HG03571 (cell line): ENCODE measurements around the gene GPR27.

Source experiments
- ATAC-seq: cut with Tn5 transposase; IDR thresholded peaks from one replicate; pipeline ENCODE4 v1.9.1; 2021; ENCODE audit not compliant: unreplicated experiment

The GPR27 gene

GRCh38 chr3:71785532-71786216, 32.0 kb downstream of the GPR27 start:
- no peak for ATAC-seq

GRCh38 chr3:71786217-71786549, 32.5 kb downstream of the GPR27 start:
- no peak for ATAC-seq

- no peak for ATAC-seq
These were observed 32.9 kb downstream of the GPR27 start for GRCh38 chr3:71786551-71786950.

- no peak for ATAC-seq
These were observed 34.3 kb downstream of the GPR27 start for GRCh38 chr3:71787851-71788405.

- no peak for ATAC-seq
These were observed 36.3 kb downstream of the GPR27 start for GRCh38 chr3:71789922-71790321.

DNA sequence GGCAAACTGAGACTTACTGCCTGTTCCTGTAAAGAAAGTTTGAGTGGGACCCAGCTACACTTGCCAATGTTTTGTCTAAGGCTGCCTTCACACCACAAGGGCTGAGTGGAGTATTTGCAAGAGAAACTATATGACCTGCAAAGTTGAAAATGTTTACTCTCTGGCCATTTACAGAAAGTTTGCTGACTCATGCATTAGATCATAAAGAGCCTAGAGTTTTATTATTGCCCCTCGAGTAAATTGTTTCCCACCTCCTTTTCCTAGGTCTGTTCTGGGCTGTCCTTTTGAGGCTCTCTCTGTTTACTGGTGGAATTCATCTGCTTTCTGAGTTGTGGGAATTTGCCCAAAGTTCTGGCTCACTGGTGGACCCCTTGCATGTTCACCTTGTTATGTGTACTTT, 38.0 kb downstream of the GPR27 start:
- ATAC-seq, result no peak

- ATAC-seq, result no peak
These were observed 42.6 kb downstream of the GPR27 start for GRCh38 chr3:71796290-71796689.

DNA sequence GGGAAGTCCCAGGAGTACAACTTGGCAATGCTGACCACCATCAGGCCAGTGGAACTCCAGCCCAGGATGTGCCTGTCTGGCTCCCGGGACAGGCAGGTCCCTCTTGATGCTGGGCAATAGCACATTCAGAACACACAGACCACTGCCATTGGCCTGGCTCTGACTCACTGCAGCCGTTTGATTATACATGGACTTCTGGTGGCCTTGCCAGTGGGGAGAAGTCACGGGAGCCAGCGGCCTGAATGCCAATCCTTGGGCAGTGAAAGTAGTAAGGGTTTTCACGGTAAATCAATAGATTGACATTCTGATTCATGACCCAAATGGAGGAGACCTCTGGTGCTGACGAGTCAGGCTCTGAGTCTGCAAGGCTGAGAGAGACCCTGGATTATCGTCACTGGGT, 43.8 kb downstream of the GPR27 start:
- no peak for ATAC-seq

- ATAC-seq, result no peak
These were observed 46.4 kb downstream of the GPR27 start for GRCh38 chr3:71800023-71800422.

DNA sequence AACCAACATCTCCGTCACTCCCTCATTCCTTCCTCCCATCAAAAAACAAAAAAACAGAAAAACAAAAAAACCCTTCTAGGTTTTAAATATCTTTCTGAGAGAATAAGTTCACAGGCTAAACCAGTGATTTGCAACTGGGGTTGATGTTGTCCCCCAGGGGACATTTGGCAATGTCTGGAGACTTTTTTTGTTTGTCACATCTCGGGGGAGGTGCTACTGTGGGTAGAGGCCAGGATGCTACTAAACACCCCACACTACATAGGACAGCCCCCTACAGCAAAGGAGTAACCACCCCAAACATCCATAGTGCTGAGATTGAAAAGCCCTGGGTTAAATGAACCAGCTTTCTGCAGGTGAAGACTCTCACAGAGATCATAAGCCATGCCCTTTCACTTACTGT, 48.3 kb downstream of the GPR27 start:
- no peak for ATAC-seq

- no peak for ATAC-seq
These were observed 49.6 kb downstream of the GPR27 start for GRCh38 chr3:71803248-71803647.

GRCh38 chr3:71805199-71805598, 51.5 kb downstream of the GPR27 start:
- ATAC-seq, result no peak

DNA sequence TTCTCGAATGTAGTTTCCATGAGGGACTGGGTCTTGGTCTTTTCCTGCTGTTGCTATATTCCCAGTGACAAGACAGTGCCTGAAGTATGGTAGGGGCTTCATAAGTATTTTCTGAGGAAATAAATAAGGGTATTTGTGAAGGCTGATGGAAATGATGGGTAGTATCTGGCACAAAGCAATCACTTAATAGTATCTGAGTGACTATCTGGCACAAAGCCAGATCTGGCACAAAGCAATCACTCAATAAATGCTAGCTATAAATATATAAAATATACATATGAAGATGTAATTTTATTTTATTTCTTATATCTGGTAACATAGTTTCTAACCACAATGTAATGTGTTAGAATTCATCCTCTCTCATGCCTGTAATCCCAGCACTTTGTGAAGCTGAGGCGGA, 52.0 kb downstream of the GPR27 start:
- no peak for ATAC-seq
